ENCODE data around the gene TP53I3.
"Not testable (repeated sequence)": the region's sequence is repeated elsewhere in the genome, so short reads cannot be mapped to it uniquely, and the experiment has no call there.

The TP53I3 gene, protein sequence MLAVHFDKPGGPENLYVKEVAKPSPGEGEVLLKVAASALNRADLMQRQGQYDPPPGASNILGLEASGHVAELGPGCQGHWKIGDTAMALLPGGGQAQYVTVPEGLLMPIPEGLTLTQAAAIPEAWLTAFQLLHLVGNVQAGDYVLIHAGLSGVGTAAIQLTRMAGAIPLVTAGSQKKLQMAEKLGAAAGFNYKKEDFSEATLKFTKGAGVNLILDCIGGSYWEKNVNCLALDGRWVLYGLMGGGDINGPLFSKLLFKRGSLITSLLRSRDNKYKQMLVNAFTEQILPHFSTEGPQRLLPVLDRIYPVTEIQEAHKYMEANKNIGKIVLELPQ

DNA sequence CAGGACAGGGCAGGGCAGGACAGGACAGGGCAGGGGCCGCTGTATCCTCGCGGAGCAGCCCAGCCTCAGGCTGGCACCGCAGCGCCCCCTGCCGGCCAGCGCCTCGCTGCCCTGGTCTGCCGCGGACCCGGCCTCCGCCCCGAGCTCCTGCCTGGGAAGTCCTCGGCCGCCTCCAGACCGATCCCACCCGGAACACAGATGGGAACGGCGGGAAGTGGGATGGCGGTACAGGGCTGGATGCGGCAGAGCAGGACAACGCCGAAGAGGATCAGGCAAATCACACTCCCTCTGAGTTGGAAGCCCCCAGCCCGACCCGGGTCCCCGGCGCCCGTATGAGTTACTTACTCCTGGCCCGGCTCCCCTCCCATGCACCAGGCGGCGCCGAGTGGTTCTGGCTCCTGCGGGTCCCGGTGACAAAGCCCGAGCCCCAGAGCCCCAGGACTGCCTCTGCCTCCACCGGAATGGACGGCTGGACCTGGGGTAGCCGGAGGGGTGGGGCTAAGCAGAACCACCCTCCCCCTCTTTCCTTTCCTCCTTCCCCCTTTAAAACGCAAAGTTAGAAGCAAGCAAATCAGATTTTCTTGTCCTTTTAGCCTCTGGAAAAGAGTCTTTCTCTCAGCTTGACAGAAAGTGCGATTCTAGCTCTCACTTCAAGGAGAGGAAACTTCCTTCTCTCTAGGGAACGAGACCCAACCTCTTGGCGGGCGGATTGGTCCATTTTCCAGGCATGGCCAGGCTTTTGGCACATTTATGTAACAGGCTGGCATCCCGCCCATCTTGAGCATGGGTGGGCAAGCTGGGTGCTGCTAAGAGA lies at the start of gene TP53I3:
Gene TP53I3, minus strand, starts transcription at position 449 of the 814 bp plus-strand sequence. CDS start 508 bp downstream, outside the sequence.
- peak; percentile 82 for DNase-seq (ENCODE audit: low spot score)

DNA sequence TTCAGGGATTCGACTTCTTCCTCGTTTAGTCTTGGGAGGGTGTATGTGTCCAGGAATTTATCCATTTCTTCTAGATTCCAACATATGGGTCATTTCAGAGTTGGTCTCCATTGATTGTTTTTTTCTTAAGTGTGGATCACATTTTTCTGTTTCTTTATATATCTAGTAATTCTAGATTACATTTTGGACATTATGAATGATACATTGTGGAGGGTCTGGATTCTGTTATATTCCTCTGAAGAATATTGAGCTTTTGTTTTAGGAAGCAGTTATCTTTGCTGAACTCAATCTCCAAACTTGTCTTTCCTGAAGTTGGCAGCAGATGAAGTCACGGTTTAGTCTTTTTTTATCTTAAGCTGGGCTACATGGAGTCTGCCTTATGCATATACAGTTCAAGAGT lies 47.9 kb upstream of the TP53I3 start:
- DNase-seq (ENCODE audit: low spot score): no peak

DNA sequence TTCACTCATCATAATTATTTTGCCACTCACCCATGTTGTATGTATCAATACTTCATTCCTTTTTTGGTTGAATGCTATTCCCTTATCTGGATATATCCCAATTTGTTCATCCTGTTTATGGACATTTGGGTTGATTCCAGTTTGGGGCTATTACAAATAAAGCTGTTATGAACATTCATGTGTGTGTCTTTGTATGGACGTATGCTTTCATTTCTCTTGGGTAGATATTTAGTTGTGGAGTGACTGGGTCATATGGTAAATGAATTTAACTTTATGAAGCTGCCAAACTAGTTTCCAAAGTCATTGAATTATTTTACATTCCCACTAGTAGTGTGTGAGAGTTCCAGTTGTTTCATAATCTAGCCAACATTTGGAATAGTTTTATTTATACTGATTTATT lies 41.3 kb upstream of the TP53I3 start:
- DNase-seq (ENCODE audit: low spot score): no peak

DNA sequence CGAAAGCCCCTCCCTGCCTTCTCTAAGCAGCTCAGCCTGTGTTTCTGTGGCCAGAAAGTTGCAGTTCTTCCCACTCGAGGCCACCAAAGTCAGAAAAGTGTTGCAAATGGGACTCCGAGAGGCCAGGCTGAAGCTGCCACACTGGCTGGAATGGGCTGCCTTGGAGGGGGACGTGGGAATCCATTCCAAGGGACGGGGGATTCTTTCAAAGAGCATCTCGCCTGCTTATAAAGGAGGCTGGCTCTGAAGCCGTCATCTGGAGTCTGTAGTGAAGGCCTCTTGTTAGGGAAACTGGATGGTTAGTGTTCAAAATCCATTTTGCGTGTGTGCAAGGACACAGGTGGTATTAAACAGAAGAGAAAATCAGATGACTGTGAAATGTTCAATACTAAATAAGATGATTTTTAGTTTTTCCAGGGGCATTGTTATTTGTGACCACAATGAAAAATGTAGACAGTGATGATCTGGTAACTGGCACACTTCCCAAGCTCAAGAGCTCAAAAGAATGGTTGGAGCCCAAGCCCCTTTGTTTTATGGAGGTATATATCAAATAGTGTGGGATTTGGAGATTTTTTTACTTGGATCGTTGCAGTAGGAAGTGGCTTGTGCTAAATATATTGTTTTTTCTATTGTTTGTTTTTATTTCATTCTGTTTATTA lies 39.4 kb upstream of the TP53I3 start:
- no peak for DNase-seq (ENCODE audit: low spot score)

DNA sequence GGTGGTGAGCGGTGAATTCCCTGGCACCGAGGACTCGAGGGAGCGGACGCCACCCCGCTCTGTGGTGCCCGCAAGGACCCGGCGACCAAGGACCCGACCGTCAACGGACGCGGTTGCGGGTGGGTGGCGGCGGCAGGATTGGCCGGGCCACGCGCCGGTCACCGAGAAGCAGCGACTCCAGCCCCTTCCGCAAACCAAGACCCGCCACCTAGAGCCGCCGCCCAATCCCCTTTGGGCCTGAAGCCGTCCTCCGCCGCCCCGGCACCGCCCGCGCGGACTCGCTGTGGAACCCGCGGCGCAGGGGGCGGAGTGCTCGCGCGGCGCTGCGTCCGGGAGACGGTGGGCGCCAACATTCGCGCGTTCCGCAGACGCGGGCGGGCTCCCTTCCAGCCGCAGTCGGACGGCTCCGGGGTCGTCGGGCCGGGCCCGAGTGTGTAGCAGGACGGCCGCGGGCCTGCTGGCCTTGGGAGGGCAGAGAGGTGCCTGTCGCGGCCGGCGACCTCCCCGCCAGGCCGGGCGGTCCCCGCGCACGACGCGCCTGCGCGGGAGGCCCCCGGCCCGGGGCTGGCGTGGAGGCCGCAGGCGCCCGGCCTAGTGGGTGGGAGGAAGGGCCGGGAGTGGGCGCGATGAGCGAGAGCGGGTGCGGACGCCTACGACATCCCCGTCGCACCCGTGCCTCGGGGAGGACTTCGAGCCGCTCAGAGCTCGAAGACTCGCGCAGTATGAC lies 38.7 kb upstream of the TP53I3 start, which contains the start of the genes FAM228B and PFN4:
Gene FAM228B, plus strand, starts transcription at position 275 of the 727 bp plus-strand sequence. CDS start 893 bp downstream, outside the sequence.
Gene PFN4, minus strand, starts transcription at position 140 of the 727 bp plus-strand sequence. CDS start 799 bp downstream, outside the sequence.
- DNase-seq (ENCODE audit: low spot score): peak; percentile 77

DNA sequence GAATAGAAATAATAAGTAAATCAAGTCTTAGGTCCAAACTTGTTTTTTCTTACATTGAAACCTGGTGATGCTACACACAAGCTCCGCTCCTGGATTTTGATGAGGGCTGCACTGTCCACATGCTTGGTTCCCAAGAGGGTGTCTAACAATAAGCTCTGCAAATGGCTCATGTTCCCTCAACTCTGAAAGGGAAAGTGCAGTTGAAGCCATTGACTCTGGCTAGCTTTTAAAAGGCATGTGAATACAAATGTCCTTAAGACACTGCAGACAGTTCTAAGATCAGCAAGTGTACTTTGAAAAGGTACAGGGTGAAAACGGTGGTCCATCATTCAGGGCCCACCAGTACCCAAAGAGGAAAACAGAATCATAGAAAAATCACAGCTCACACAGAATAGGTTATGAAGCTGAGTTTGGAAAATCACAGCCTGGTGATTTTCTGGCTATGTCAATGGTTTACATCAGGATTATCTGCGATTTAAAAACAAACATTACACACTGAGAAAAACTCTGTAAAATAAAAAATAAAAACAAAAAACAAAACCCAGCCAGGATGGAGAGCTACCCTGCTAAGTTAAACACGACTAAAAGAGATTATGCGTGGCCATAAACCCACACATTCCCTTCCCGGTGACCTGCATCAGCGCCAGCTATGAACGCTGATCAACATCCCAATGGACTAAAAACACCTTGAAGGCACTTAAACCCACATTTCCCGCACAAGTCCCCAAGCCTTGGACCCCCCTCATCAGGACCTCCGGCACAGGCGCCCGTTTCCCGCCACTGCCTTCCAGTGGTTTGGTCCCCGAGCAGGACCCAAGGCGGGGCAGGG lies 37.9 kb upstream of the TP53I3 start:
- DNase-seq (ENCODE audit: low spot score): no peak

DNA sequence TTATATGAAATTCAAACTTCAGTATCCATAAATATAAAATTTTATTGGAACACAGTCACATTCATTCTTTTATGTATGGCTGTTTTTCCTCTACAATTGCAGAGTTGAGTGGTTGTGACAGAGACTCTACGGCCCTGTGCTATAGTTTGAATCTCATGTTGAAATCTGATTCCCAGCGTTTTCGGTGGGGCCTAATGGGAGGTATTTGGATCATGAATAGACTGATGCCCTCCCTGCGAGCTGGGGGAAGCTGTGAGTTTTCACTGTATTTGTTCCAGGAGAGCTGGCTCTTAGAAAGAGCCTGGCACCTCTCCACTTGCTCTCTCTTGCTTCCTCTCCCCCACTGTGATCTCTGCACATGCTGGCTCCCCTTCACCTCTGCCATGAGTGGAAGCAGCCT lies 36.8 kb upstream of the TP53I3 start:
- DNase-seq (ENCODE audit: low spot score): no peak

DNA sequence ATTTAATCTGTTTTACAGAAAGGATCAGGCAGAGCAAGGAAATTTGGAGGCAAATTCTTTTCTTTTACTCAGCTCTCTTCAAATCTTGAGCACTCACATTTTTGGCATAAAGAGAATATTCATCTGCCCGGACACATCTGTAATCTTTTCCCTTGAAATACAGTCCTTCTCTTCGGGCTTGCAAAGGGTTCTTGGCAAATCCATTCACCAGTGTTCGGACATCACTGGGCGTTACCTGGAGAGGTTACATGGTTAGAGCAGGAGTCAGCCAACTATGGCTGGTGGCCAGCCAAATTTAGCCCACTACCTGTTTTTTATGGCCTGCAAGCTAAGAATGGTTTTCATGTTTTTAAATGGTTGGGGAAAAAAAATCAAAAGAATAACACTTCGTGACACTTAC lies 36.4 kb upstream of the TP53I3 start:
- no peak for DNase-seq (ENCODE audit: low spot score)

DNA sequence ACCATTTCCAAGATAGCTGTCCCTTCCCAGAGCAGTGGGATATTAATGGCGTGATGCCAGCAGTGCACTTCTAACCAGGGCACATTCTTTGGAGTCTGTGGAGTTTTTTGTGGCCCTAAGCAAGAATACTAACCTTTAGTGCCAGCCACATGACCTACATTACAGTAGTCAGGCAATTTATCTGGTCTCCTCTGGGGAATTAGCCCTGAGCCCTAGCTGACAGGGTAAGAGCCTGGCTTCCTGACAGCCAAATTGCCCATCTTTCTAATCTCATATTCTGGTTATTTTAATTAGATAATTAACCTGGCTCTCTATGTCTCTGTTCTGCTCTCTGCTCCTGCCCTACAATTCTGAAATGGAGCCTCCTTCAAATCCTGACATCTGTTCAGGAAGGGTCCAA lies 33.3 kb upstream of the TP53I3 start:
- no peak for DNase-seq (ENCODE audit: low spot score)

DNA sequence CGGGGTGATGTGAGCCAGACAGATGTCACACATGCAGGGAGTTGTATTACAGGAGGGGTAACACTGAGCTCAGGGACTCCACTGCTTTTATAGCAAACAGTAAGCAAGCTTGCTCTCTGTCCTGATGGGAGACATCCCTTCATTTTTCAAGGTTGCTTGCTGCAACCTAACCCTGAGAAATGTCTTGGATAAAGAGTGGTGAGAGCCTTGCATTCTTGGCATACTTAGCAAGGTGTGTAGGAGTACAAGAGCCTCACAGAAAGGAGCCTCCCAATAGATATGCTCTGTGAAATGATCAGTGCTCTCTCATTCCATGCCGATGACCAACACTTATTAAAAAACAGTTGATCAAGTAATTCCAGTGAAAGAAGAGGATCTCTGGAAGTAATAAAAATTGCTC lies 30.4 kb upstream of the TP53I3 start:
- DNase-seq (ENCODE audit: low spot score): no peak

DNA sequence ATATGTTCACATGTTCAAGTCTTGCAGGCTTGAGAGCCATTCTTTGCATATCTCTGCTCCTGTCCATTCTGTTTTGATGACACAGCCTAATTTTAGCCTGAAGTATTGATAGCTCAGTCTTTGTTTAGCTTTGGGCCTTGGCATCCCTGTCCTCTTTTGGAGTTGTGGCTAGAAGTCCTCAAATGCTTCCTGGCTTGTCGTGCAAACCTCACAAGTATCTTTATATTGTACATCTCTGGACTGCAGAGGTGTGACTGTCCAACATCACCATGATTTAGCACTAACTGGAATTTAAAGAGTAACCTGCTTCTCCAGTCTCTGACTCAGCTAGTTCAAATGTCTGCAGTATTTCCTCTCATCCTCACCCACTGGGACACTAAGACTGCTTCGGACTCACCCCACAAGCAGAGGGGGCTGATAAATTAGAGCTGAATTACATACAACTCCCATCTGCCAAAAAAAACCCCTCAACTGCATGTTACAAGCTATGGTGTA lies 26.8 kb upstream of the TP53I3 start:
- no peak for DNase-seq (ENCODE audit: low spot score)

DNA sequence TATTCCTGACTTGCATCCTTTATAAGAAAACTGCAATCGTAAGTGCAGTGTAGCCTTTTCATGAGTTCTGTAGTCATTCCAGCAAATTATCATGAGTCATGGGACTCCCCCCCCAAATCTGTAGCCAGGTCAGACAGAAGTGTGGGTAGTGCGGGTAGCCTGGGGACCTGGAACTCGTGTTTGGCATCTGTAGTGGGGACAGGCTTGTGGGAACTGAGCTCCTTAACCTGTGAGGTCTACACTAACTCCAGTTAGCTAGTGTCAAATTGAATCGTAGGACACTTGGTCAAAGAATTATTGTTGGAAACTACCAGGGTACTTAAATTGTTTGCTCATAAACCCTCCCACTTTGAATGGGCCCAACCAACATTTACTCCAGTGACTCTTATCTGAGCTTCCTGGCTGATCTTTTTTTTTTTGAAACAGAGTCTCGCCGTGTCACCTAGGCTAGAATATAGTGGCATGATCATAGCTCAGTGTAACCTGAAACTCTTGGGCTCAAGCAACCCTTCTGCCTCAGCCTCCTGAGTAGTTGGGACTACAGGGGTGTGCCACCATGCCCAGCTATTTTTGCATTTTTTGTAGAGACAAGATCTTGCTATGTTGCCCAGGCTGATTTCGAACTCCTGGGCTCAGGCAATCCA lies 26.1 kb upstream of the TP53I3 start:
- no peak for DNase-seq (ENCODE audit: low spot score)

DNA sequence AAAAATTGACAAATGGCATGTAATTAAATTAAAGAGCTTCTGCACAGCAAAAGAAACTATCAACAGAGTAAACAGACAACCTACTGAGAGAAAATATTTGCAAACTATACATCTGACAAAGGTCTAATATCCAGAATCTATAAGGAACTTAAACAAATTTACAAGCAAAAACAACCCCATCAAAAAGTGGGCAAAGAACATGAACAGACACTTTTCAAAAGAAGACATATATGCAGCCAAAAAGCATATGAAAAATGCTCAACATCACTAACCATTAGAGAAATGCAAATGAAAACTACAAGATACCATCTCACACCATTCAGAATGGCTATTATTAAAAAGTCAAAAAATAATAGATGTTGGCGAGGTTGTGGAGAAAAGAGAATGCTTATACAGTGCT lies 24.8 kb upstream of the TP53I3 start:
- not testable (repeated sequence) for DNase-seq (ENCODE audit: low spot score)

DNA sequence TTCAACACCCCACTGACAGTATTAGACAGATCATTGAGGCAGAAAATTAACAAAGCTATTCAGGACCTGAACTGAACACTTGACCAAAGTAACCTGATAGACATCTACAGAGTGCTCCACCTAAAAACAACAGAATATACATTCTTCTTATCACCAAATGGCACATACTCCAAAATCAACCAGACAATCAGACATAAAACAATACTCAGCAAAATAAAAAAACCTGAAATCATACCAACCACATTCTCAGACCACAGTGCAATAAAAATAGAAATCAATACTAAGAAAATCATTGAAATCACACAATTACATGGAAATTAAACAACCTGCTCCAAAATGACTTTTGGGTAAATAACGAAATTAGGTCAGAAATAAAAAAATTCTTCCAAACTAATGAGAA lies 22.7 kb upstream of the TP53I3 start:
- no peak for DNase-seq (ENCODE audit: low spot score)

DNA sequence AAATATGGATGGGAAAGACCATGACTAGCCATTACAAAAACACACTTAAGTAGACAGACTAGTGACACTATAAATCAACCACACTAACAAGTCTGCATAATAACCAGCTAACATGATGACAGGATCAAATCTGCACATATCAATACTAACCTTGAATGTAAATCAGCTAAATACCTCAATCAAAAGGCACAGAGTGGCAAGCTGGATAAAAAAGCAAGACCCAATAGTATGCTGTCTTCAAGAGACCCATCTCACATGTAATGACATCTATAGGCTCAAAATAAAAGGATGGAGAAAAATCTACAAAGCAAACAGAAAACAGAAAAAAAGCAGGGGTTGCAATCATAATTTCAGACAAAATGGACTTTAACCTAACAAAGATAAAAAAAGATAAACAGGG lies 22.2 kb upstream of the TP53I3 start:
- no peak for DNase-seq (ENCODE audit: low spot score)

DNA sequence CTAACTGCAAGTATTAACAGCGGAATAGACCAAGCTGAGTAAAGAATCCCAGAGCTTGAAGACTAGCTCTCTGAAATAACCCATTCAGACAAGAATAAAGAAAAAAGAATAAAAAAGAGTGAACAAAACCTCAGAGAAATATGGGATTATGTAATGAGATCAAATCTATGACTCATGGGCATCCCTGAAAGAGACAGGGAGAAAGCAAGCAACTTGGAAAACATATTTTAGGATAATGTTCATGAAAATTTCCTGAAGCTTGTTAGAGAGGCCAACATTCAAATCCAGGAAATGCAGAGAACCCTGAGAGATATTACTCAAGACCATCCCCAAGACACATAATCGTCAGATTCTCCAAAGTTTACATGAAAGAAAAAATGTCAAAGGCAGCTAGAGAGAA lies 21.2 kb upstream of the TP53I3 start:
- DNase-seq (ENCODE audit: low spot score): no peak

DNA sequence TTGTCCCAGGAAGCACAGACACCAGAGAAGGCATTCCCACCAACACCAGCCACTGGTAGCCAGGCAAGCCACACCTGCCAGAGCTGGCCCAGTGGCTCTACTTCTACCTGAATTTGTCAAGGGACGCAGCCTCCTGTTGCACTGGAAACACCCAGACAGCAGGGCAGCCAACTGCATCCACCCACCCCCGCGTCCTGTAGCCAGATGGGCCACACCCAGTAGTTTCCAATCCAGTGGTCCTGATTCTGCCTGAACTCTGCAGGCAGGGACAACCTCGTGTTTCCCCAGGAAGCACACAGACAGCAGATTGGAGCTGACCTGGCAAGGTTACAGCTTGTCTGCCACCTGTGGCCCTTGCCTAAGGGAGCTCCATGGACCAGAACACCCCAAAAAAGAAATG lies 20.3 kb upstream of the TP53I3 start:
- no peak for DNase-seq (ENCODE audit: low spot score)

DNA sequence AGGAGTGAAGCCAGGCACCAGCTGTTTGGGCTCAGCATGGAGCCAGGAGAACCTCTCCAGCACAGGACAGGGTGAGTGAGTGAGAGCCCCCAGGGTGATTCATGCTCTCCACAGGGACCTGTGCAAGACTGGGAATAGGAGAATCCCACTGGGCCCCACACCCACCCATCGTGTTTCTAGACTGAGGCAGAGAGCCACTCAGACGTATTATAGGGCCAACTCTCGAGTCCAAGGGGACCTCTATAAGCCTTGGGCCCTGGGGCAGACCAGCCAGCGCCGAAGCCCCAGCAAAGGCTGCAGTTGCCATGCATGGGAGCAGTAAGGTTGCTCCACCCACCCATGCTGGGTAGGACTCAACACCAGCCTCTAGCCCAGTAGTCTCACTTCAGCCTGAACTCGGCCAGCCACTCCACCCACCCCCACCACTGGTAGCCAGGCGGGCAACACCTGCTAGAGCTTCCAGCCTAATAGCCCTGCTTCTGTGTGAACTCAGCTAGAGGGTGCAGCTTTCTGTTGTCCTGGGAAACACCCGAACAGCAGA lies 19.5 kb upstream of the TP53I3 start:
- no peak for DNase-seq (ENCODE audit: low spot score)

DNA sequence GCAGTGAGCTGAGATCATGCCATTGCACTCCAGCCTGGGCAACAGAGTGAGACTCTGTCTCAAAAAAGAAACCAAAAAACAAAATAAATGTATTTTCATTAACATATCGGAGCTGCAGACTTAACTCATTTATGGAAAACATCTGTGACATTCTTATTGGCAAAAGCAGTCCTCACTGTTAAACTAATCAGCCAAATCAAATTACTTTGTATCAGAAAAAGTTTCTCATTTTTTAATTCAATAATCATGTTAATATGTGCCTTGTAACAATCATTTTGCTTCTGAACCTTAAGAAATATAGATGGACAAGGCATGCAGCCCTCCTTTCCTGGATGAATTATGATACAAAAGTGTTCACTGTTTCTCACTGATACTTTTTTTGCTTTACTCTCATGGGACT lies 18.0 kb upstream of the TP53I3 start:
- no peak for DNase-seq (ENCODE audit: low spot score)

DNA sequence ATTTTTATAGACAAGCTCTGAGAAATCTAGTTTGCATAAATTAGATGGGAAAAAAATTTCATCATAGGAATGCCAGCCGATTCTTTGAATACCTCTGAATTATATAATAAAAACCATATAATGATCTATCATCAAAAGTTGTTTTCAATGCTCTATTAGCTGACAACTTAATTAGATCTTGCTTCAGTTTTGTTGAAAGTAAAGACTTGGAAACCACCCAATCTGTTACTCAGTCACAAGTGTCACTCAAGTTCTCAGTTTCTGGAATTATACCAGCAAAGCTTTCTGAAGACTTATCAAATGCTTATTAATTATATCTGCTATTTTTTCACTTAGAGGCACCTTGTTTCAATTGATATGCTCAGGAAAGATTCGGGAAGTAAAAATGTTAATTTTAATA lies 17.4 kb upstream of the TP53I3 start:
- DNase-seq (ENCODE audit: low spot score): no peak

All from activated CD4-positive, alpha-beta T cell treated with anti-CD3 and anti-CD28 coated beads, Interleukin-2, Interleukin-4, amounts not matched to agents 100 ng/mL and 50 ng/mL, durations not matched to agents 16 hours and 8 hours (primary cell).